ENCODE results near the gene PIP5K1B.

GRCh38 chr9:68941780-68942459 lies 236.9 kb downstream of the PIP5K1B start:
- no peak for TF ChIP-seq CTCF (conservative IDR thresholded peaks at IDR 0.05)
- TF ChIP-seq ZFX (IDR thresholded peaks at IDR 0.05): no peak

Data from C4-2B (cell line).